K562 (cell line): ENCODE measurements around the gene TRMT2A. TPM values are rescaled to one million over a fixed set of nuclear protein-coding genes. Genes with fewer than 3 reads are reported as not detected.
A peak's percentile ranks its signal among the peaks of the same experiment; 100 is the strongest.

Experiments
- CHD7 ChIP-seq: fragments of 200-600 bp; sonication (generic); IDR thresholded peaks from one replicate; pipeline ENCODE4 v1.6.1; 2012; ENCODE audit warnings: mild to moderate bottlenecking, low read depth, low read length, inconsistent platforms
- GABPB2 ChIP-seq: fragments of 250-450 bp; sonication (Bioruptor Pico); conservative IDR thresholded peaks from 2 replicates; pipeline ENCODE4 v1.5.1; 2021; ENCODE audit warnings: mild to moderate bottlenecking
- MXI1 ChIP-seq: IDR thresholded peaks from 2 replicates; pipeline ENCODE4 v1.6.1; 2011; ENCODE audit warnings: low read depth, mild to moderate bottlenecking, improper control_type of control experiment, low read length
- RERE ChIP-seq: sonication (generic); formaldehyde crosslinking; IDR thresholded peaks from 2 replicates; pipeline ENCODE4 v1.8.0; 2023; ENCODE audit warnings: missing genetic modification reagents, mild to moderate bottlenecking, borderline replicate concordance
- ZBTB34 ChIP-seq: fragments of 250-450 bp; sonication (Bioruptor Pico); IDR thresholded peaks from 2 replicates; pipeline ENCODE4 v1.8.0; 2021; ENCODE audit warnings: mild to moderate bottlenecking, moderate library complexity
- ZKSCAN1 ChIP-seq: fragments of 150-350 bp; IDR thresholded peaks from 2 replicates; pipeline ENCODE4 v1.6.1; 2016; ENCODE audit warnings: low read depth, low read length
- polyA plus RNA-seq, 8 experiments: library from polyadenylated mRNA; depleted of rRNA in 4 of 8; stranded (reverse) in 5 of 8; unstranded in 3 of 8; fragments of >200 nt; fragmentation: Nextera tagmentation in 2 of 8; fragmentation: Illumina TruSeq in 1 of 8; extraction: Ambion mirVana in 2 of 8; extraction: Trizol in 1 of 8; gene quantifications; 2 replicates each; pipeline versions ENCODE4 v1.2.1 to v1.2.3, GENCODE V29; 2011 to 2014; ENCODE audit warnings: inconsistent platforms in 1 of 8, missing spikeins in 1 of 8
- total RNA-seq, 7 experiments: library from RNA; depleted of rRNA in 6 of 7; stranded (reverse); fragments of >200 nt in 6 of 7; fragmentation: Illumina TruSeq in 2 of 7; extraction: Trizol in 2 of 7; gene quantifications; 2 replicates each; pipeline versions ENCODE4 v1.2.1 to v1.2.3, GENCODE V29; 2011 to 2021; ENCODE audit warnings: low replicate concordance in 1 of 7

The TRMT2A gene
- total and polyA plus RNA-seq, 9 of the 15 experiments (the other 6 are each of a cell fraction or from before 2014, with no cell fraction given): 1.6 to 265 (median 140) TPM

GRCh38 chr22:20093418-20094196 lies 23.4 kb downstream of the TRMT2A start (continued):
- TF ChIP-seq CHD7 (peak; percentile 67), ZBTB34 (CRISPR knock-in tag) (no peak), MXI1 (no peak), GABPB2 (CRISPR knock-in tag) (no peak), ZKSCAN1 (no peak), RERE (CRISPR knock-in tag) (no peak)
